GM19438 (cell line): ENCODE results near the gene CABLES2.
"Not testable (repeated sequence)": the region's sequence is repeated elsewhere in the genome, so short reads cannot be mapped to it uniquely, and the experiment has no call there.

Experiments used
- ATAC-seq: cut with Tn5 transposase; IDR thresholded peaks from one replicate; pipeline ENCODE4 v1.9.1; 2021; ENCODE audit warnings: low read depth; ENCODE audit not compliant: unreplicated experiment

Gene CABLES2

DNA sequence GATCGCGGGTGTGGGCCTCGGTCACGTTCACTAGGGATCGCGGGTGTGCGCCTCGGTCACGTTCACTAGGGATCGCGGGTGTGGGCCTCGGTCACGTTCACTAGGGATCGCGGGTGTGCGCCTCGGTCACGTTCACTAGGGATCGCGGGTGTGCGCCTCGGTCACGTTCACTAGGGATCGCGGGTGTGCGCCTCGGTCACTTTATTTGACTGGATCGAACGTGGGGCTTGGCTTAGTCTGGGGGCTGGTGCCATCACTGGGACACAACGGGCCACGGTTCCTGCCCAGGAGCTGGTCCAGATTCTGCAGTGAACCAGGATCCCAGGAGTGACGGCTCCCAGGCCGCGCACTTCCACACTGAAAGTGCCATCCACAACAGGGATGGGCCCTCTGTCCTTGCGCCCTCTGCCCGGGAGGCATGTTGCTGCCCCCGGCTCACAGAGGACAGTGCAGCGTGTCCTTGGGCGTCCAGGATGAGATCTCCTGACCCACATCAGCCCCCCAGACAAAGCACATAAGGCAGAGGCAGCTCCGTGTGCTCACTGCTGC is 33.4 kb downstream of the CABLES2 start:
- ATAC-seq = not testable (repeated sequence)

DNA sequence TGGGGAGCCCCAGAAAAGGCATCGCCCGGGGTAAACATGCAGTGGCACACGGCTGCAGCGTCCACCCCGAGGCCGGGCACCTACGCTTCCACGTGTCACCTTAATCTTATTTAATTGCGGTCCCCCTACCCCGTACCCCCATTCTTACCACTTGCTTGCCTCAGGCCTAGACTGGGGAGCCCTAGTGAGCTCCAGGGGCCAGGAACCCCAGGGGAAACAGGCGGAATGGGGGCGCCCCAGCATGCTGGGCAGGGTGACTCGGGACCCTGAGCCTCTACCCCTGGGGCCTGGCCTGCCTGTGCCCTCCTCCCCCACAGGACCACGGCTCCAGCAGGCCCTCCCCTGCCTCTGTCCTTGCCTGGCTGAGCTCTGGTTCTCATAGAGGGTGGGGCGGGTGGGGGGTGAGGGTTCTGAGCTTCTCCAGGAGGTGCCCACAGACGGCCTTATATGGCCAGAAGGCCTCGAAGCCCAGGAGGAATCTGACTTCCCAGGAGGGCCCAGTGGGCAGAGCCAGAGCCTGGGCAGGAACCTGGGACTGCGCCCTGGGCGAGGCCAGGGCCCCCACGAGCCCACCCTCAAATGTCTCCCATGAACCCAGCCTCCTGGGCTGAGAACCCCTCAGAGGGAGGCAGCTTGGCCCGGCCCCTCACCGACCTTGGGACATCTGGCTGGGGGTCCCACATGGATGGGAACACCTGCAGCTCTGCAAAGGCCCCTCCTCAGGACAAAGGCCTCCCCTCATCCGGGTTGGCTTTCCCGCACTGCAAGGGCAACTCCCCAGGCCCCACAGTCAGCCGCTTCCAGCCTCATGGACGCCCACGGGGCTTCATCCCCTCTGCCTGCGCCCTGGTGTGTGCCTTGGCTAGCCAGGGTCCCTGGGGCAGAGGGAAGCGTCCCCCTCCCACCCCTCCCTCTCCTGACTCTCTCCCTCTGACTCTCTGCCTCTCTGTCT is 34.8 kb downstream of the CABLES2 start:
- ATAC-seq = no peak

DNA sequence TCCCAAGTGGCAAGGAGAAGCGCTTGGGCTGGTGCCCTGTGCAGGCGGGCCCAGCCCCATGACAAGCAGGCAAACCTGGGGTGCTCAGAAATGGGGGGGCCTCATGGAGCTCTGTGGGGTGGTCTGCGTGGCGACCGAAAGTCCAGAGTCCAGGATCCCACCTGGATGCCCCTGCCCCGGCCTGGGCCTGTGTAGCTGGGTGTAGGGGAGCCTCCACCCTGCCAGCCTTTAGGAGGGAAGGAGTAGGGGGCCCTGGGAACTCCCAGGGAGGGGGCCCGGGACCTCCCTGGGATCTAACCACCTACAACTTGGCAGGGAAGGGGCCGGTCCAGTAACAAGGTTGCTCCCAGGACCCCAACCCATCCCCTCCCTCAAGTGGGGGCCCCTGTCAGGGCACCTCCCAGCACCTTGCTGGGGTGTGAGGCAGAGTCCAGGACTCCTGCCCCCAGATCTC is 35.5 kb downstream of the CABLES2 start:
- no peak for ATAC-seq

DNA sequence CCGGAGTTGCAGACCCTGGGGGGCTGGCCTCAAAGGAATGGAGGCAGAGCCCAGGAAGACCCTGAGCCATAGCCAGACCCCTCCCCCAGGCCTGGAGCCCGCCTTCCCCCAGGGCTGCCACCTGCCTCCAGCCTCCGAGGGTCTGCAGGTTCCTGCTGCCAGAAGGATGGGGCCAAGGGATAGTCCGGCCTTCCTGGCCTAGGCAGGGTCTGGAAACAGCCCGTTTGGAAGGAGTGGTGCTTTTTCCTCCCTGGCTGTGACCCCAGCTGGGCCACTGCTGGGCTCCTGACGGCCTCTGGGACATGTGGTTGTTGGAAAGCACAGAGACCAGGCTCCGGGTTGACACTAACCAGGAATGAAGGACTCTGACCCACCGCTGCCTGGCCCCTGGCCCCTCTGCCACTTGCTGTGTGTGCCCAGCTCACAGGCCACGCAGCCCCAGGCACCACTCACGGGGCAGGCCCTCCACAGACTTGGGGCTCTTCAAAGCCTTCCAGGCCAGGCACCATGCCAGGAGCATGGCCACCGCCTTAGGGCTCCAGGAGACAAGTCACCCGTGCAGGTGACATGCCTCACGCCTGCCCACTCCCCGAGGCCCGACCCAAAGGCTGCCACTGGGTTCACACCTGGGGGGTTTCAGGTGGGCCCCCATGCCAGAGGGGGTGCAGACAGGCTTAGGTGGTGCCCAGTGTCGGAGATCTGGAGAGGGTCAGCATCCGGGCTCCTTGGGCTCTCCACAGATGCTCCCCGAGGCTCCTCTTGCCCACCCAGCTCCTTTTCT is 36.1 kb downstream of the CABLES2 start:
- no peak for ATAC-seq

DNA sequence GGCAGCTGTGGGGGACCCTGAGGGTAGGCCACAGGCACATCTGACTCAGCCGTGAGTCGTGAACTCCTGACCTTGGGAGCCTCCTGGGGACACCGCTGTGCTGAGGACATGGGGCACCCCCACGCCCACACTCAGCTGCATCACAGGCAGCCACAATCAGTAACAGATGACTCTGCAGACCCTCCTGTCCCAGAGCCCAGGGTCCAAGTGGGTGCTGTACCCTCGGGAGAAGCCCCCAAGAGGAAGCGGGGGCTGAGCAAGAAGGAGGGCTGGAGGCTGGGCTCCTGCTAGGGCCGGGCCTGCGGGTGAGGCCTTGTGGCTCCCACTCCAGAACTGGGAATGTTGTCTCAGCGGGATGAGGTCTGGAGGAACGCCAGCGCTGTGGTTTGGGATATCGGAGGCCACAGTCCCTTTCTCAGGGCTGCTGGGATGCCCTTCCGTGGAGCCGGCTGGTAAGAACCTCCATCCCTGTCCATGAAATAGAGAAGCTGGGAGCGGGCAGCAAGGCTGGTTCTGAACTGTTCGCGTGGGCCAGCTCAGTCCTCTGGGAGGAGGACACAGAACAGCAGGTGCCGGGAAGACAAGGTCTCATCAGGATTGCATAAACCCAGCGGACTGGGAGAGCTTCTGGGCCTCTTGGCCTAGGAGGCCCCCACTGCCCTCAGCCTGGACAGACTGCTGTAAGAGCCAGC is 36.8 kb downstream of the CABLES2 start:
- no peak for ATAC-seq

DNA sequence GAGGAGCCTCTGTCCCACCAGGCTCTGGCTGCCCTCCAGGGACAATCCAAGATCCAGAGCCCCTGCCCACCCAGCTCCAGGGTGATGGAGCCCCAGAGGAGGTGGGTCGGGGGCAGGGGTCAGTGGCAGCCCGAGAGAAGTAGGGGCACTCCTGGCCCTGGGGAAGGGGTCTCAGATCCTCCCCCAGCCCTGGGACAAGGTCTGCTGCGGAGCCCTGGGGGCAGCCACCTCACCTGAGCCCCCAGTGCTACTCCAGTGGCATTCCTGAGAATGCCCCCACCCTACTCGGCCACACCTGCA is 37.3 kb downstream of the CABLES2 start:
- no peak for ATAC-seq

DNA sequence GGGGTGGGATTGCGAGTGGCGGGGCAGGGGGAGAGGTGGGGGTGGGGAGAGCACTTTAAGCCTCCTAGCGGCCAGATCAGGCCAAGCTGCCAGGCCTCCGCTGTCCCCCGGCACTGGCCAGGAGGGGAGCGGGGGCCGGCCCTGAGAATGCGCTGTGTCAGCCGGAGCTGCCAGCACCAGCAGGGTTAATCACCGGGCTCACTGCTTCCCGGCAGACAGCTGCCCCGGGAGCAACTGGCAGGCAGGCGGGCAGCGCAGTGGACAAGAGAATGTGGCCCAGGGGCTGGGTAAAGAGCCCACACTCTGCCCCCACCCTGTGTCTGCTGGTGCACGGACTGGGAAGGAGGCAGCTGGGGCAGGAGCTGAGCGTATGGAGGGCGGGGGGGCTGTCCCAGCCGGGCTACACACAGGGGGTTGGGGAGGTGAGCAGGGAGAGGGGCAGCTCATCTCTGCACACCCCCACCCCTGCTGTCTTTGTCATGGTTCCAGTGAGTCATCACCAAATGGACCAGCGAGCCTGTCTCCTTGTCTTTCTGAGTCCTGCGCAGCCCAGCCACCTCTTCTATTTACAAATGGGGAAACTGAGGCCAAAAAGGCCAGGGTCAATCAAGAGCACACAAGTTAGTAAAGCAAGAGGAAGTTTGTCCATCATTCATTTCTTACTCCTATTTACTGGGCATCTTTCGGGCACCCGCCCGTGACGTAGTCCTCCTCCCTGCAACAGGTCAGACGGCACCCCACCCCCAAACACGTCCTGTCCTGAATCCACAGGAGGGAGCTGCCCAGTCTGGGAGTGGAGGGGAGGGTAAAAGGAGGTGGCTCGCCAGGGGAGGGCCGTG is 37.9 kb downstream of the CABLES2 start:
- no peak for ATAC-seq

DNA sequence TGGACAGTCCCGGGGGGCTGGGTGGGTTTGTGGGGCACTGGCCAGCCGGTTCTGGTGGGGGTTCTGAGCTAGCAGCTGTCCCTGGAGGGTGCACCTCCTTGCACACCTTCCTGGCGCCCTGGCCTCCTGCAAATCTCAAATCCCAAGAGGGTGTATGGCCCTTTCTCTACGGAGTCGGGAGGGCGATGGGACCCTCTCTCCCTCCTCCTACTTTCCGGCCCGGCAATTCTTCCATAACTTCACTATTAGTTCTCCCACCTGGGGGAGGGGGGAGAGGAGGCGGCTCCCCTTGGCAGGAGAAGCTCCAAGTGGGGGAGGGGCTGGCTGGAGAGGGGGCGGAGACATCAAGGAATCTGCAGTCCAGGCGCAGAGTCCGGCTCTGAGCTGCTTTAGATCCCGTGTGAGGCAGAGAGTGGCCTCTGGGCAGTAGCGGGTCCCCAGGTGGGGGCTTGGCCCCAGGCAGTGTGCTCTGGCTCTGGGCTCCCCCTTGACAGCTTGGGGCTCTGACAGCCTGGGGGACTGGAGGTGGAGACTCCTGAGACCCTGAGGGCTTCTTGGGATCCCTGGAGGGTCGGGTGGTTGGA is 38.6 kb downstream of the CABLES2 start:
- ATAC-seq = no peak

DNA sequence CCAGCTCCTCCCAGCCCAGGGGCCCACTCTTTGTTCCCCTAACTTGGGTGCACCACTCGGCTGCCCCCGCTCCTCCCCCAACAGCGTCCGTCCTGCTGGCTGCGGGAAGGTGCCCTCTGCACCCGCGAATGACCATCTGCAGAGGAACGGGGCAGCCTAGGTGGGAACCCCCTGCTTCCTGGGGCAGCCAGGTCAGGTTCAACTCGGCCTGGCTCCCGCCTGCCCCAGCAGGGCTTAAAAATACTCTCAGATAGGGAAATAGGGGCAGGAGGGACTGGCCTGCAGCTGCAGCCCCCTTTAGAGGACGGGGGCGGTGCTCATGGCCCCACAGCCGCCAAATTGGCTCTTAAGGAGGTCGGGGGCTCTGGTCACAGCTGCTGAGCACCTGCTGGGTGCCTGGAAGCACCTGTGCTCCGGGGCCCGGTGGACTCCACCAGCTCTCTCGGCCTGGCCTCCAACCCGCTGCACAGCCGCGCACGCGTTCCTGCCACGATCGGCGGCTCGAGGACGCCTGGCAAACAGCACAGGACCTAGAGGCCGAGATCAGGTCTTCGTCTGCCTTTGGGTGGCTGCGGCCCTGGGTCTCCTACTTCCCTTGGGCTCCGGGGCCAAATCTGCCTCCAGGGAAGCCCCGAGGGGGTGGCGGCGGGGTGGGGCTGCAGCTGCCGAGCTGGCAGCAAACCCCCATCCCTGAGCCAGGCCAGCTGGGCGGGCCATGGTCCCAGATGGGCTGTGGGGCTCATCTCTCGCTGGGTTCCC is 39.3 kb downstream of the CABLES2 start:
- ATAC-seq = no peak

DNA sequence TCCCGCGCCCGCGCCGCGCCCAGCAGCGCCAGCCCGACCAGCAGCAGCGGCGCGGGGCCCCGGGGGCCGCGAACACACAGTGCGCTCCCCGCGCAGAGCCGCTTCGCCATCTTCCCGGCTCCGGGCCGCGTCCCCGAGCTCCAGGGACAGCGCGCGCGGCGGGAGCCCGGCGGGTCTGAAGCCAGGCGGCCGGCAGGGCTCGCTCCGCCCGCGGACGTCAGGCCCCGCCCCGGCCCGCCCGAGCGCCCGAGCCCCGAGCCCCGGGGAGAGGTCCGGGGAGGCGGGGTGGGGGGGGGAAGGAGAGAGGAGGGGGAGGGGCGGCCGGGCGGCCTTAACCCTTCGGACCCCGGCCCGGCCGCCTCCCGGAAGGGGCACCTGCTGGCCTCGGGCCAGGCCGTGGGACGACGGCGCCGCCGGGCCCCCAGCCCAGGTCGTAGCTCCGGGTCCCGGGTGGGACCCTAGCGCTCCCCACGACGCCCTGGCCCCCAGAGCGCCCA is 39.9 kb downstream of the CABLES2 start, which contains the start of gene LAMA5:
TSS of gene LAMA5 (minus strand) at position 177 of the 497 bp plus-strand sequence. CDS start at position 110, 67 bp downstream.
- ATAC-seq = no peak

DNA sequence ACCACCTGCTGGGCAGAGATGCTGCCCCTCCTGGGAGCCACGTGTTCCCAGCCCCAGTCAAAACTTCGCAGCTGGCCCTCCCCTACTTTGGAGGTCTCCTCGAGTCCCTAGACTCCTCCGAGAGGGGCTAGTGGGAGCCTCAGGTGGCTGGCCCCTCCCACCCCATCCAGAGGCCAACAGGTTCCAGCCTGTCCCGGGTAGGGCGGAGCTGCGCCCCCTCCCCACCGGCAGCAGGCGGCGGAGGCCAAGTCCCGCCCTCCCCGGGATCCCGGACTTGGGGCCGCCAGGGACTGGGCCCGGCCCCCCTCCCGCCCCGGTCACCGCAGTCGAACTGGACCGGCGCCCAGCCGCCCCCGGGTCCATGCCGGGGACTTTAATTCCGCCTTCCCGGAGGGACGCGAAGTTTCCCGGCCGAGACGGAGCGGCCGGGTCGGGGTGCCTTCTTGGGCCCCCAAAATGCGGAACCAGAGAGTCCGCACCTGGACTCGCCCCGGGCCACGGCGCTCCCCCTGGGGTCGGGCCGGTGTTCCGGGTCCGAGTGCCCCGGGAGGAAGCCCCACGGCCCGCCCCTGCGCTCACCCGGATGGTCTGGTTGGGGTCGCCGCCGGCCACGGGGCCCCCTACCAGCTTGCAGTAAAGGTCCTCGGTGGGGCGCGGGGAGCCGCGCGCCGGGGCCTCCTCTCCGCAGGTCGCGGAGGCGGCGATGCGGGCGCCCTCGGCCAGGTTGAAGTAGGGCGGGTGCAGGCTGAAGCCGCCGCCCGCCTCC is 40.5 kb downstream of the CABLES2 start:
- no peak for ATAC-seq

DNA sequence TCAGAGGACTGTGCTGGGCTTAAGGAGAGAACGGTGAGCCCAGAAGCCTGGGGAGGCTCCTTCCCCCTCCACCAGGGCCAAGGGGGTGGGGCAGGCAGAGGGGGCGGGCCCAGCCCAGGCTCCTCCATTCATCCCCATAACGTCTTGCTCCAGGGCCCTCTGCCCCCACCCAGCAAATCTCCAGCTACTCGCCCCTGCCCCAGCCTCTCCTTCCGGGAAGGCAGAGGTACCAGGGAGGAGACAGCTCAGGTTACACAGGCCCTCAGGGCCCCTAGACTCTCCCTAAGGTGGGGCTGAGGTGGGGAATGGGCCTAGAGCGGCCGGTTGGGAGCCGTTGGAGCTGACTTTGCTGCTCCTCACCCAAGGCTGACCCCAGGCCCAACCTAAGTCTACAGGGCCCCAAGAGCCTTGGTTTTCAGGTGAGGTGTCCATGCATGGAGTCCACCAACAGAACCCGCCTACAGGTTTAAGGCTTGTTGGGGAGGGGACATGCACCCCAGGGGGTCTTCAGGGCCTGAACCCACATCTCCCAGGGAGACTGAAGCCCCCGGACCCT is 41.2 kb downstream of the CABLES2 start:
- no peak for ATAC-seq

DNA sequence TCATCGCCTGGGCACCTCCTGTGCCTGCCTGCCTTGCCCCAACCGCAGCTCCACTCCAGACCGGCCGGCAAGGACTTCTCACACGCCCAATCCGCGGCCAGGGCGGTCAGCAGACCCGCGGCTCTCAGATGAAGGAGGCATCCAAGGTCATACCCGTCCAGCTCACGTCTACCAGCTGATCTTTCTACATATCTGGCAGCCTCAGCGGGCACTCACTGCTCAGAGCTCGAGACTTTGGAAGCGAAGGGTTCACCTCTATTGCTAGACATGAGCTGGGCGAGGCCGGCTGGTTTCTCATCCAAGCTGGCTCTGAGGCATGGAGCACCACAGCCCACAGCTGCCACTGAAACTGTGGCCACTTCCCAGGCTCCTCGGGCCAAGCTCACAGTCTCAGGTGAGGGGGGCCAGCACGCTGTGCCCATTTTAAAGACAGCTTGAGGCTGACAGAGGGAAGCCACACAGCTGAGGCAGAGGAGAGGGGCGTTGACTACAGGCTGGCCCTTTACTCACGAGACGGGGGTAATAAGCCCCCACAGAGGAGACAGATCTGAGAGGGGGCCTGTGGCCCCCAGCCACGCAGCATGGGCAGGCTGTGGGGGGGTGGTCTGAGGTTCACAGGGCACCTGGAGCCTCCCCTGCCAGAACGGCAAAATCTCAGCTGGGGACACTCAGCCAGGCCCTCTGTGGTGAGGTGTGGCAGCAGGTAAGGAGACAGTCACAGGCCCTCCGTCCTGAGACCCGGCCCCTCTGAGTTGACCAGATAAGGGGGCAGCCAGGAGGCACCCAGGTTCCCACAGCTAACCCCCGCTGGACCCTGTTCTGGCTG is 42.0 kb downstream of the CABLES2 start:
- no peak for ATAC-seq

DNA sequence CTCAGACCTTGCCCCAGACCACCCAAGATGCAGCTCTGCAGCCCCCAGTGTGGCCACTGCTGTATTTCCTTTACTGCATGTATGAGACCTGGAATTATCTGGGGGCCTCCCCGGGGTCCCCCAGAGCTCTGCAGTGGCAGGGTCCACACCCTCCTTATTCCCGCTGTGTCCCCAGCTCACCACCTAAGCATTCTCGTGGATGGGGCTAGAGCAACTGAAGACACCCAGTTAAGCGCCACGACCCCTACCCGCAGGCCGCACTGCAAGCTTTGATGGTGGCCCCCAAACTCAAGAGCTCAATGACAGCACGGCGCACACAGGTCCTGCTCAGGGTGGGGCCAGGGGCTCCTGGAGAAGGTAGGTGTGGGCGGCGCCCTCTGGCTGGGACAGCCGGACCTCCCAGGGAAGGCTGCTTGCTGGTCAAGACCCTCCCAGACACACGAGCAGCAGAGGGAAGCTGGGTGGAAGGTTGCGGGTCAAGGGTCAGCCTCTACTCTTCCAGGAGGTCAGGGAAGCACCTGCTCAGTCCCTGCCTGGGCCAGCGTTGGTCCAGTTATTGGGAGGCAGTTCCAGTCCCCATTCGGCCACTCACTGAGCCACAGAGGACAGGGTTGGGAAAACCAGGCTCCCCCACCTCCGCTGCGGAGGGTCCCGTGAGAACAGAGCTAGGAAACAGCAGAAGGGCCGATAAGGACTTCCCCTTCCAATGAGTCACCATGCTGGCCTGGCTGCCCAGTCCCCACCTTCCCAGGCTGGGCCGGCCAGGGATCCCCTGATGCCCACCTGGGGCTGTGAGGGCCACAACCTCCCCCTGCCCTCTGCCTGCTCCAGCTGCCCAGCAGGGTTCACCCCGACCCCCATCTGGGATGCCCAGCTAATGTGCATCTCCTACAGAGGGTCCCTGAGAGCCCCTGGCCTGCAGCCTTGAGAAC is 42.9 kb downstream of the CABLES2 start:
- no peak for ATAC-seq
